GM23338 (cell line): ENCODE results near the gene ESR2.

Source experiments
- CREB1 ChIP-seq: fragments of 250-450 bp; sonication (Bioruptor Pico); IDR thresholded peaks from 2 replicates; pipeline ENCODE4 v1.5.0; 2020; ENCODE audit warnings: low read depth, mild to moderate bottlenecking, moderate library complexity
- ETS1 ChIP-seq: IDR thresholded peaks from 2 replicates; pipeline ENCODE4 v1.6.1; 2016; ENCODE audit warnings: antibody characterized with exemption
- EZH2 ChIP-seq: fragments of 200-600 bp; sonication (generic); IDR thresholded peaks from one replicate; pipeline ENCODE4 v1.8.0; 2017; ENCODE audit warnings: antibody characterized with exemption, mild to moderate bottlenecking, low read depth; ENCODE audit not compliant: unreplicated experiment
- EZH2phosphoT487 ChIP-seq: fragments of 200-600 bp; sonication (generic); IDR thresholded peaks from one replicate; pipeline ENCODE4 v1.8.1; 2018; ENCODE audit warnings: antibody characterized with exemption; ENCODE audit not compliant: unreplicated experiment
- JUNB ChIP-seq: IDR thresholded peaks from one replicate; pipeline ENCODE4 v1.6.1; 2016; ENCODE audit warnings: antibody characterized with exemption; ENCODE audit not compliant: unreplicated experiment
- NANOG ChIP-seq: IDR thresholded peaks from 2 replicates; pipeline ENCODE4 v1.6.1; 2016; ENCODE audit warnings: antibody characterized with exemption, borderline replicate concordance
- POLR2AphosphoS5 ChIP-seq: IDR thresholded peaks from 2 replicates; pipeline ENCODE4 v1.6.1; 2016; ENCODE audit warnings: antibody characterized with exemption, low read depth
- STAT1 ChIP-seq: IDR thresholded peaks from one replicate; pipeline ENCODE4 v1.6.1; 2016; ENCODE audit warnings: antibody characterized with exemption; ENCODE audit not compliant: unreplicated experiment
- ZNF114 ChIP-seq: fragments of 250-450 bp; sonication (Bioruptor Pico); IDR thresholded peaks from 2 replicates; pipeline ENCODE4 v1.5.0; 2020; ENCODE audit warnings: mild to moderate bottlenecking, moderate library complexity
- ZNF331 ChIP-seq: fragments of 250-450 bp; sonication (Bioruptor Pico); IDR thresholded peaks from 2 replicates; pipeline ENCODE4 v1.5.0; 2020; ENCODE audit warnings: low read depth, mild to moderate bottlenecking, moderate library complexity
- TF ChIP-seq, protein P1 (sequence below), 2 experiments: fragments of 200-600 bp in 1 of 2; sonication (generic) in 1 of 2; conservative IDR thresholded peaks; 2 replicates each; pipeline versions ENCODE4 v1.5.1 to v1.6.1; 2016 to 2017; ENCODE audit warnings: antibody characterized with exemption in 2 of 2, low read depth in 2 of 2, mild to moderate bottlenecking in 2 of 2, moderate library complexity in 1 of 2
- TF ChIP-seq, protein P2 (sequence below): IDR thresholded peaks from one replicate; pipeline ENCODE4 v1.6.1; 2018; ENCODE audit warnings: antibody characterized with exemption; ENCODE audit not compliant: unreplicated experiment

GRCh38 chr14:64201921-64202545 lies 92.1 kb downstream of the ESR2 start:
- TF ChIP-seq, protein P1, sequence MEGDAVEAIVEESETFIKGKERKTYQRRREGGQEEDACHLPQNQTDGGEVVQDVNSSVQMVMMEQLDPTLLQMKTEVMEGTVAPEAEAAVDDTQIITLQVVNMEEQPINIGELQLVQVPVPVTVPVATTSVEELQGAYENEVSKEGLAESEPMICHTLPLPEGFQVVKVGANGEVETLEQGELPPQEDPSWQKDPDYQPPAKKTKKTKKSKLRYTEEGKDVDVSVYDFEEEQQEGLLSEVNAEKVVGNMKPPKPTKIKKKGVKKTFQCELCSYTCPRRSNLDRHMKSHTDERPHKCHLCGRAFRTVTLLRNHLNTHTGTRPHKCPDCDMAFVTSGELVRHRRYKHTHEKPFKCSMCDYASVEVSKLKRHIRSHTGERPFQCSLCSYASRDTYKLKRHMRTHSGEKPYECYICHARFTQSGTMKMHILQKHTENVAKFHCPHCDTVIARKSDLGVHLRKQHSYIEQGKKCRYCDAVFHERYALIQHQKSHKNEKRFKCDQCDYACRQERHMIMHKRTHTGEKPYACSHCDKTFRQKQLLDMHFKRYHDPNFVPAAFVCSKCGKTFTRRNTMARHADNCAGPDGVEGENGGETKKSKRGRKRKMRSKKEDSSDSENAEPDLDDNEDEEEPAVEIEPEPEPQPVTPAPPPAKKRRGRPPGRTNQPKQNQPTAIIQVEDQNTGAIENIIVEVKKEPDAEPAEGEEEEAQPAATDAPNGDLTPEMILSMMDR (conservative IDR thresholded peaks at IDR 0.05; ENCODE audit: low read depth in 2 of 2): no peak
- TF ChIP-seq EZH2 (no peak), POLR2AphosphoS5 (no peak), STAT1 (no peak), EZH2phosphoT487 (no peak), ZNF331 (no peak), NANOG (no peak), CREB1 (no peak), JUNB (no peak), ETS1 (no peak), ZNF114 (no peak)
- TF ChIP-seq, protein P2, sequence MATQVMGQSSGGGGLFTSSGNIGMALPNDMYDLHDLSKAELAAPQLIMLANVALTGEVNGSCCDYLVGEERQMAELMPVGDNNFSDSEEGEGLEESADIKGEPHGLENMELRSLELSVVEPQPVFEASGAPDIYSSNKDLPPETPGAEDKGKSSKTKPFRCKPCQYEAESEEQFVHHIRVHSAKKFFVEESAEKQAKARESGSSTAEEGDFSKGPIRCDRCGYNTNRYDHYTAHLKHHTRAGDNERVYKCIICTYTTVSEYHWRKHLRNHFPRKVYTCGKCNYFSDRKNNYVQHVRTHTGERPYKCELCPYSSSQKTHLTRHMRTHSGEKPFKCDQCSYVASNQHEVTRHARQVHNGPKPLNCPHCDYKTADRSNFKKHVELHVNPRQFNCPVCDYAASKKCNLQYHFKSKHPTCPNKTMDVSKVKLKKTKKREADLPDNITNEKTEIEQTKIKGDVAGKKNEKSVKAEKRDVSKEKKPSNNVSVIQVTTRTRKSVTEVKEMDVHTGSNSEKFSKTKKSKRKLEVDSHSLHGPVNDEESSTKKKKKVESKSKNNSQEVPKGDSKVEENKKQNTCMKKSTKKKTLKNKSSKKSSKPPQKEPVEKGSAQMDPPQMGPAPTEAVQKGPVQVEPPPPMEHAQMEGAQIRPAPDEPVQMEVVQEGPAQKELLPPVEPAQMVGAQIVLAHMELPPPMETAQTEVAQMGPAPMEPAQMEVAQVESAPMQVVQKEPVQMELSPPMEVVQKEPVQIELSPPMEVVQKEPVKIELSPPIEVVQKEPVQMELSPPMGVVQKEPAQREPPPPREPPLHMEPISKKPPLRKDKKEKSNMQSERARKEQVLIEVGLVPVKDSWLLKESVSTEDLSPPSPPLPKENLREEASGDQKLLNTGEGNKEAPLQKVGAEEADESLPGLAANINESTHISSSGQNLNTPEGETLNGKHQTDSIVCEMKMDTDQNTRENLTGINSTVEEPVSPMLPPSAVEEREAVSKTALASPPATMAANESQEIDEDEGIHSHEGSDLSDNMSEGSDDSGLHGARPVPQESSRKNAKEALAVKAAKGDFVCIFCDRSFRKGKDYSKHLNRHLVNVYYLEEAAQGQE: no peak
